Spleen (tissue), 11 donors: ENCODE measurements around the gene ANKRD60. TPM values are rescaled to one million over a fixed set of nuclear protein-coding genes. Genes with fewer than 3 reads are reported as not detected.

Source experiments
- DNase-seq: peaks from one replicate; pipeline ENCODE4 v3.0.0-alpha.2; 2020
- H3K27ac ChIP-seq, 8 donors: fragments of 200-600 bp; sonication (generic) in 7 of 8; 1 replicate in 4 of 8; 2 replicates in 4 of 8; pipeline versions ENCODE4 v1.5.0 to v1.8.0; 2016 to 2021; ENCODE audit warnings: inconsistent platforms in 4 of 8, mild to moderate bottlenecking in 4 of 8, moderate library complexity in 1 of 8
- H3K27me3 ChIP-seq, 7 donors: fragments of 200-600 bp; sonication (generic) in 6 of 7; replicated peaks in 1 of 7; 1 replicate in 4 of 7; 2 replicates in 3 of 7; pipeline versions ENCODE4 v1.5.0 to v1.8.0; 2016 to 2021; ENCODE audit warnings: inconsistent platforms in 3 of 7, mild to moderate bottlenecking in 1 of 7
- H3K36me3 ChIP-seq, 6 donors: fragments of 200-600 bp; sonication (generic) in 5 of 6; 1 replicate in 4 of 6; 2 replicates in 2 of 6; pipeline versions ENCODE4 v1.5.0 to v1.8.0; 2016 to 2021; ENCODE audit warnings: inconsistent platforms in 2 of 6
- H3K4me1 ChIP-seq, 6 donors: fragments of 200-600 bp; sonication (generic) in 5 of 6; 1 replicate in 3 of 6; 2 replicates in 3 of 6; pipeline versions ENCODE4 v1.5.0 to v1.8.0; 2016 to 2021; ENCODE audit warnings: inconsistent platforms in 3 of 6
- H3K4me3 ChIP-seq, 8 donors: fragments of 200-600 bp; sonication (generic) in 7 of 8; 1 replicate in 4 of 8; 2 replicates in 4 of 8; pipeline versions ENCODE4 v1.5.0 to v1.8.0; 2016 to 2021; ENCODE audit warnings: inconsistent platforms in 4 of 8, mild to moderate bottlenecking in 4 of 8, moderate library complexity in 2 of 8
- H3K9me3 ChIP-seq, 8 donors: fragments of 200-600 bp; sonication (generic) in 7 of 8; 1 replicate in 4 of 8; 2 replicates in 4 of 8; pipeline versions ENCODE4 v1.5.0 to v1.8.0; 2016 to 2021; ENCODE audit warnings: inconsistent platforms in 4 of 8
- CTCF ChIP-seq, 11 experiments: fragments of 200-600 bp in 7 of 11; fragments of 450-650 bp in 4 of 11; sonication (generic) in 4 of 11; IDR thresholded peaks in 8 of 11; conservative IDR thresholded peaks in 3 of 11; 1 replicate in 7 of 11; 2 replicates in 4 of 11; pipeline versions ENCODE4 v1.4.0 to v1.8.0; 2016 to 2021; ENCODE audit warnings: antibody characterized with exemption in 11 of 11, inconsistent platforms in 4 of 11, mild to moderate bottlenecking in 1 of 11
- POLR2A ChIP-seq, 3 donors: fragments of 450-650 bp; IDR thresholded peaks; one replicate each; pipeline ENCODE4 v1.5.1; 2017; ENCODE audit warnings: antibody characterized with exemption in 3 of 3, mild to moderate bottlenecking in 1 of 3
- POLR2AphosphoS5 ChIP-seq, 3 donors: sonication (generic); formaldehyde crosslinking; IDR thresholded peaks; one replicate each; pipeline ENCODE4 v1.5.1; 2017; ENCODE audit warnings: antibody characterized with exemption in 3 of 3
- WGBS, 5 donors: extraction: QIAGEN DNeasy Blood & Tissue Kit in 3 of 5; methylation state at CpG; one replicate each; pipeline versions ENCODE4 v1.1.5 to v1.1.7; 2013 to 2018; 5-methylcytosine and 5-hydroxymethylcytosine counted together
- intact Hi-C: fragments of 100-400 bp; cut with DNase I; formaldehyde crosslinking; loops from one replicate; pipeline ENCODE4 v1.15.0; 2023; ENCODE audit warnings: low total_unique reads
- polyA plus RNA-seq, 3 donors: library from polyadenylated mRNA; stranded (reverse); fragments of 200-250 nt; gene quantifications; one replicate each; pipeline ENCODE4 v1.2.1, GENCODE V29; 2013
- total RNA-seq, 7 donors: library from RNA; depleted of rRNA in 3 of 7; stranded (reverse); fragments of >200 nt in 3 of 7; fragmentation: NEBNext Ultra II Directional in 4 of 7; extraction: Animal tissue kit (Norgen Biotek cat#: 25700) in 4 of 7; gene quantifications; one replicate each; pipeline versions ENCODE4 v1.1.0 to v1.2.1, GENCODE V29; 2016 to 2021
- donor health status: healthy with polysubstance abuse.
- donor health status: DM: no; HTN: no; CAD: no; lungs with moderate emphysema.
- donor health status: DM: no; HTN: no; CAD: no.
- donor health status: Bipolar disorder and iron deficiency.
- donor health status: healthy.
- donor health status: DM: no; HTN: no; CAD: no.
- donor health status: DM: yes; HTN: yes; CAD: no.

The ANKRD60 gene
- total and polyA plus RNA-seq, 10 donors: not detected

GRCh38 chr20:58274384-58274783 lies 45.9 kb upstream of the ANKRD60 start:
- DNase-seq: no peak
- Histone ChIP-seq H3K9me3 (peaks cover 0 to 11% (median 5%) of the 10 kb centered on the region in 8 donors), H3K4me1 (no peaks in the 10 kb centered on the region), H3K27ac (no peak overlapping the region), H3K27me3 (no peaks in the 10 kb centered on the region), H3K36me3 (peaks cover 0 to 48% (median 8%) of the 10 kb centered on the region in 6 donors), H3K4me3 (no peak overlapping the region)
- intact Hi-C loops: no loop called here
- no peak for TF ChIP-seq POLR2AphosphoS5 (IDR thresholded peaks at IDR 0.05)
- no peak for TF ChIP-seq CTCF (IDR thresholded peaks at IDR 0.05 in 8 of 11, conservative IDR thresholded peaks at IDR 0.05 in 3 of 11)
- no peak for TF ChIP-seq POLR2A (IDR thresholded peaks at IDR 0.05)

- intact Hi-C loops: no loop called here
- H3K27me3 ChIP-seq: no peaks in the 10 kb centered on the region
- no peak for DNase-seq
- no peak overlapping the region for H3K27ac ChIP-seq
- TF ChIP-seq CTCF (IDR thresholded peaks at IDR 0.05 in 8 of 11, conservative IDR thresholded peaks at IDR 0.05 in 3 of 11) (no peak), POLR2AphosphoS5 (IDR thresholded peaks at IDR 0.05) (no peak), POLR2A (IDR thresholded peaks at IDR 0.05) (no peak)
- peaks cover 0 to 11% (median 5%) of the 10 kb centered on the region in 8 donors for H3K9me3 ChIP-seq
- H3K4me3 ChIP-seq: no peak overlapping the region
- H3K36me3 ChIP-seq: peaks cover 0 to 61% (median 19%) of the 10 kb centered on the region in 6 donors
- peaks cover 0 to 9% (median 4%) of the 10 kb centered on the region in 6 donors for H3K4me1 ChIP-seq
- 88 to 92% (median 88%) methylated on average over 9 of the region's 9 CpGs for WGBS, 5 donors
These were observed 43.3 kb upstream of the ANKRD60 start for GRCh38 chr20:58271606-58272351.

- 66 to 73% (median 67%) methylated on average over 13 of the region's 13 CpGs for WGBS, 5 donors
- Histone ChIP-seq H3K36me3 (peaks cover 0 to 88% (median 32%) of the 10 kb centered on the region in 6 donors), H3K9me3 (peaks cover 0 to 4% (median 0%) of the 10 kb centered on the region in 8 donors), H3K4me1 (peaks cover 0 to 9% (median 4%) of the 10 kb centered on the region in 6 donors), H3K27ac (peak overlapping the region in 1 of 8 donors; percentile 14), H3K4me3 (no peak overlapping the region), H3K27me3 (no peaks in the 10 kb centered on the region)
- intact Hi-C loops: no loop called here
- no peak for DNase-seq
- TF ChIP-seq POLR2A (IDR thresholded peaks at IDR 0.05) (no peak), POLR2AphosphoS5 (IDR thresholded peaks at IDR 0.05) (no peak), CTCF (IDR thresholded peaks at IDR 0.05 in 8 of 11, conservative IDR thresholded peaks at IDR 0.05 in 3 of 11) (no peak)
These were observed 40.6 kb upstream of the ANKRD60 start for GRCh38 chr20:58268936-58269619.

GRCh38 chr20:58268421-58268821 lies 40.0 kb upstream of the ANKRD60 start:
- intact Hi-C loops: no loop called here
- no peak for DNase-seq

More at GRCh38 chr20:58268421-58268821, 40.0 kb upstream of the ANKRD60 start:
- Histone ChIP-seq H3K36me3 (peaks cover 0 to 94% (median 34%) of the 10 kb centered on the region in 6 donors), H3K4me1 (peaks cover 0 to 9% (median 4%) of the 10 kb centered on the region in 6 donors), H3K27me3 (no peaks in the 10 kb centered on the region), H3K9me3 (no peaks in the 10 kb centered on the region), H3K27ac (peak overlapping the region in 1 of 8 donors; percentile 14), H3K4me3 (no peak overlapping the region)
- no peak for TF ChIP-seq POLR2AphosphoS5 (IDR thresholded peaks at IDR 0.05)
- TF ChIP-seq CTCF (IDR thresholded peaks at IDR 0.05 in 8 of 11, conservative IDR thresholded peaks at IDR 0.05 in 3 of 11): no peak
- no peak for TF ChIP-seq POLR2A (IDR thresholded peaks at IDR 0.05)
- 76 to 89% (median 80%) methylated on average over 7 of the region's 7 CpGs for WGBS, 5 donors
